Measurements from ENCODE around the gene C17orf67.

The C17orf67 gene

DNA sequence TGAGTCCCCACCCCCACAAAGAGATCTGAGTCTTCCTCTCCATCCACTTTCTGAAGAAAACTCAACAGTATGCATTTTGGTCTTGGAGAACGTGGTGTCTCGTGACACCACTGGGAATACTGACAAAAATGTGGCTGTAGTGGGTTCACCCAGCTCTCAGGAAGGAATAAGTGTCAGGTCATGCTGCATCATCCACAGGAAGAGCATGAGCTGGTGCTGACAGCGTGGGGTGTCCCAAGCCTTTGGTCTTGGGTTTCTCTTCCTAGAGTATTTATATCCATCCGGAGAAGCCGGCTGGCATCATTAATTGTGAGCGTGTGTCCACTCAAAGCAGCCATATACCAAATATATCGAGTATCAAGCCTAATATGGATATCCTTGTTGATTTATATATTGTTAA, 55.9 kb downstream of the C17orf67 start:
- TF ChIP-seq, protein P1, sequence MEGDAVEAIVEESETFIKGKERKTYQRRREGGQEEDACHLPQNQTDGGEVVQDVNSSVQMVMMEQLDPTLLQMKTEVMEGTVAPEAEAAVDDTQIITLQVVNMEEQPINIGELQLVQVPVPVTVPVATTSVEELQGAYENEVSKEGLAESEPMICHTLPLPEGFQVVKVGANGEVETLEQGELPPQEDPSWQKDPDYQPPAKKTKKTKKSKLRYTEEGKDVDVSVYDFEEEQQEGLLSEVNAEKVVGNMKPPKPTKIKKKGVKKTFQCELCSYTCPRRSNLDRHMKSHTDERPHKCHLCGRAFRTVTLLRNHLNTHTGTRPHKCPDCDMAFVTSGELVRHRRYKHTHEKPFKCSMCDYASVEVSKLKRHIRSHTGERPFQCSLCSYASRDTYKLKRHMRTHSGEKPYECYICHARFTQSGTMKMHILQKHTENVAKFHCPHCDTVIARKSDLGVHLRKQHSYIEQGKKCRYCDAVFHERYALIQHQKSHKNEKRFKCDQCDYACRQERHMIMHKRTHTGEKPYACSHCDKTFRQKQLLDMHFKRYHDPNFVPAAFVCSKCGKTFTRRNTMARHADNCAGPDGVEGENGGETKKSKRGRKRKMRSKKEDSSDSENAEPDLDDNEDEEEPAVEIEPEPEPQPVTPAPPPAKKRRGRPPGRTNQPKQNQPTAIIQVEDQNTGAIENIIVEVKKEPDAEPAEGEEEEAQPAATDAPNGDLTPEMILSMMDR (IDR thresholded peaks at IDR 0.05; ENCODE audit: extremely low read depth, insufficient read depth, missing control alignments) = no peak
- no peak for DNase-seq (ENCODE audit: low spot score)
- in situ Hi-C loops (cut with MboI; ENCODE audit: low pct_unique_long_range_greater_than_20kb, low sequenced_read_pairs, unreplicated experiment) = no loop called here

DNA sequence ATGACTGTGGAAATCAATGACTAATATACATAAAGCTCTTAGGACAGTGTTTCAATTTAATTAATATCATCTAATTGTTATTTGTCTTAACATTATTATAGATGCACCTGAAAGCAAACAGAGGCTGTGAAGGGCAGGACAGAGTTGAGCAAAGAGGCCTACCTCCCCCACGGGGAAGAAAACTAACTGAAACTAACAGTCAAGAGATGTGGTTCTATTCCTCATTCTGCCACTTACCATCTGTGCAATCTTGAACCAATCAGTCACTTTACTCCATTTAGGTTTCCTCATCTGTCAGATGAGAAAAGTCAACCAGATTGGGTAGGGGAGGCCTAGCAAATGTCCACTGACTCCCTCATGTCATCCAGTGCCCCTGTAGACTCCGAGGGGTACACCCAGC, 59.1 kb downstream of the C17orf67 start:
- in situ Hi-C loops (cut with MboI; ENCODE audit: low pct_unique_long_range_greater_than_20kb, low sequenced_read_pairs, unreplicated experiment) = no loop called here
- no peak for DNase-seq (ENCODE audit: low spot score)
- TF ChIP-seq, protein P1 (IDR thresholded peaks at IDR 0.05; ENCODE audit: extremely low read depth, insufficient read depth, missing control alignments) = no peak

DNA sequence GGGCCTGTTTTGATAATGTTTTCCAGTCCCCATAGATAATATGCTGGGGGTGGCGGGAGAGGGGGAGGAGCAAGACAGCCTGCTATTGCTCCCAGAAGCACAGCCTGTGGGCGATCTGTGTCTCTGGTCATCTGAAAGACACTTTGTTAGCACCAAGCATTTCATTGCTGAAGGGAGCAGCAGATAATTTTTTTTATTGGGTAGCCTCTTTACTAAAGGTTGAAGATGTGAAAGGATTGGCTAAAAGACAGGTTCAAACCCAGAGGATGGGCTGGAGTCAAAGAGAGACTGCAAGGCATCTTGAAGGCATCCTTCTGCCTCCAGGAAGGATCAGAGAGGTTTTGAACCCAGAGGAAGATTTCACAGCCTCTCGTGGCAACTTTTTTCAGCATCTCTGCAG, 60.6 kb downstream of the C17orf67 start:
- DNase-seq (ENCODE audit: low spot score) = no peak
- in situ Hi-C loops (cut with MboI; ENCODE audit: low pct_unique_long_range_greater_than_20kb, low sequenced_read_pairs, unreplicated experiment) = no loop called here
- TF ChIP-seq, protein P1 (IDR thresholded peaks at IDR 0.05; ENCODE audit: extremely low read depth, insufficient read depth, missing control alignments) = no peak

DNA sequence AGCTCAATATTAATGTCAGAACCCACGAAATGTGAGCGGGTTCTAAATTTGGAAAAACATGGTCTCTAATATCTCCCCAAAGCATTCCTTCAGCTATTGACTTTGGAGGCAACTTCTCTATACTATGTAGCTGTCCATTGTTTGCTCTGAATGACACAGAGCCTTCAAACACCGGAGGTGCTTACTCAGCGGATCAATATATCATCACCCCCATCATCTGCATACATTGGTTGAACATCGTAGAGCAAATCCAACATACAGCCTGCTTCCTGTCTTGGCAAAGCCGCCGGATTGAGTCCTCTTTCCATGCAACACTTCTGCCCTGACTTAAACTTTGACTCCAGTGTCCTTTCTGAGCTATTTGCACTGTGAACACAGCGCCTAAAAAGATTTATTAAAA, 61.3 kb downstream of the C17orf67 start:
- TF ChIP-seq, protein P1 (IDR thresholded peaks at IDR 0.05; ENCODE audit: extremely low read depth, insufficient read depth, missing control alignments) = no peak
- no peak for DNase-seq (ENCODE audit: low spot score)
- in situ Hi-C loops (cut with MboI; ENCODE audit: low pct_unique_long_range_greater_than_20kb, low sequenced_read_pairs, unreplicated experiment) = no loop called here

DNA sequence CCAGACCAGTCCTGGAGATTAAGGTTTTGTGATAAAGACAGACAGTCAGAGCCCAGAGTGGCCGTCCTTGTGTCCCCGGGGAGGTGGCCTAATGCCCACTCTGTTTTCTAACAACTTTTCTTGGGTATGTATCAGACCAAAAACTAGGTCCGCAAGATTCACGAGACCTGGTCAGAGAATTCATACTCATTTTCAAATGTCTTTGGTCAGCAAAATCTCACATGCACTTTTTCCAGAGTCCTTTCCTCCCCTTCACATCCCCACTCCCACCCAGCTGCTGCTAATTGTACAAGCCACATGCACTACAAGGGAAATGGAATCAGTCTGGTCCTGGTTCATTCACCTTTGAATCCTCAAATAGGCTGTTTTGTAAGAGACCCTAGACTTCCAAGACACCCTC, 61.7 kb downstream of the C17orf67 start:
- TF ChIP-seq, protein P1 (IDR thresholded peaks at IDR 0.05; ENCODE audit: extremely low read depth, insufficient read depth, missing control alignments) = no peak
- in situ Hi-C loops (cut with MboI; ENCODE audit: low pct_unique_long_range_greater_than_20kb, low sequenced_read_pairs, unreplicated experiment) = no loop called here

DNA sequence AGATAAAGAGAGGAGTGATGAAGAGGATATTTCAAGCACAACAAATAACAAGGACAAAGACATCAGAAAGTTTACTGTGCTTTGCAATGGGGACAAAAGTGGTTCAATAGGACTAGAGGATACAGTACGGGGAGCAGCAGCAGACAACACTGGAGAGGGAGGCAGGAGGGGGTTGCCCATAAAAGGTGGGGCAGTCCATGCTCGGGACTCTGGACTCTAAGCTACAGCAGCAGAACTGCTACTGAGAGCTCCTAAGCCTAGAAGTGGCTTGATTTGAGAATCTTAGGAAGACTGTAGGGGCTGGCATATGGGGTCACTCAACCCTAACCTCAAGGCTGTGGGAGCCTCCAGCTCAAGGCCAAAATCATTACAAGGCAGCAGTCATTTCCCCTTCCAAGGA, 62.2 kb downstream of the C17orf67 start:
- DNase-seq (ENCODE audit: low spot score) = no peak
- TF ChIP-seq, protein P1 (IDR thresholded peaks at IDR 0.05; ENCODE audit: extremely low read depth, insufficient read depth, missing control alignments) = no peak
- in situ Hi-C loops (cut with MboI; ENCODE audit: low pct_unique_long_range_greater_than_20kb, low sequenced_read_pairs, unreplicated experiment) = no loop called here

More for the DNA sequence above, 61.7 kb downstream of the C17orf67 start:
- DNase-seq (ENCODE audit: low spot score) = no peak

DNA sequence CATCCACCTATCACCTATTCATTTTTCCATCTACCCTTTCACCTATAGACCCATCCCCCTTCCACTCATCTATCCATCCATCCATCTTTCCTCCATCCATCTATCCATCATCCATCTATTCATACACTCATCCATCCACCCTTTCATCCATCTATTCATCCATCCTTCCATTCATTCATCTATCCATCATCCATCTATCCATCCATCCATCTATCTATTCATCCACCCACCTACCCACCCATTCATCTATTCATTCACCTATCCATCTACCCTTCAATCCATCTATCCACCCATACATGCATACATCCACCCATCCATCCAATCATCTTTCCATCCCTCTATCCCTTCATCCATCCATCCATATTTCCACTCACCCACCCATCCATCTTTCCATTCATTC, 63.3 kb downstream of the C17orf67 start:
- no peak for DNase-seq (ENCODE audit: low spot score)
- in situ Hi-C loops (cut with MboI; ENCODE audit: low pct_unique_long_range_greater_than_20kb, low sequenced_read_pairs, unreplicated experiment) = no loop called here
- TF ChIP-seq, protein P1 (IDR thresholded peaks at IDR 0.05; ENCODE audit: extremely low read depth, insufficient read depth, missing control alignments) = no peak
